ENCODE data around the gene DNAJB7. TPM values are rescaled to one million over a fixed set of nuclear protein-coding genes. Genes with fewer than 3 reads are reported as not detected.

DNAJB7 gene
- total and polyA plus RNA-seq, 2 experiments from 2014 or later = 0.63 TPM; not detected in 1

DNA sequence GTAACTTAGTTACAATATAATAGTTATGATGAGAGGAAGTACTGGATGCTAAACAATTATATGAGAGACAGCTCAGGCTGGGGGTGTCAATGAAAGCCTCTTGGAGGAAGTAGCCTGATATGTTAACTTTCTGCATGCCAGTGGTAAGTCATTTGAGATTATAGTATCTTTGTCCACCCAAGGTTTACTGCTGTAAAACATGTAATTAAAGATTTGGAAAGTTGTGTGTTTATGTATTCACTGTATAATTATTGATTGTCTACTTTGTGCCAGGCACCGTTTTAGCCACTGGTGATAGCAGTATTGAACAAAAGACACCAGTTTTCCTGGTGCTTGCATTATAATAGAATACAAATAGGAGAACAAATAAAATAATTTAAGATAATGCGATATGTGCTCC lies 624 bp upstream of the DNAJB7 start (continued):
- TF ChIP-seq ETS1 (IDR thresholded peaks at IDR 0.05) (no peak), EZH2phosphoT487 (IDR thresholded peaks at IDR 0.05; ENCODE audit: unreplicated experiment) (no peak), EZH2 (IDR thresholded peaks at IDR 0.05; ENCODE audit: low read depth, unreplicated experiment) (no peak)
- TF ChIP-seq, protein P1, sequence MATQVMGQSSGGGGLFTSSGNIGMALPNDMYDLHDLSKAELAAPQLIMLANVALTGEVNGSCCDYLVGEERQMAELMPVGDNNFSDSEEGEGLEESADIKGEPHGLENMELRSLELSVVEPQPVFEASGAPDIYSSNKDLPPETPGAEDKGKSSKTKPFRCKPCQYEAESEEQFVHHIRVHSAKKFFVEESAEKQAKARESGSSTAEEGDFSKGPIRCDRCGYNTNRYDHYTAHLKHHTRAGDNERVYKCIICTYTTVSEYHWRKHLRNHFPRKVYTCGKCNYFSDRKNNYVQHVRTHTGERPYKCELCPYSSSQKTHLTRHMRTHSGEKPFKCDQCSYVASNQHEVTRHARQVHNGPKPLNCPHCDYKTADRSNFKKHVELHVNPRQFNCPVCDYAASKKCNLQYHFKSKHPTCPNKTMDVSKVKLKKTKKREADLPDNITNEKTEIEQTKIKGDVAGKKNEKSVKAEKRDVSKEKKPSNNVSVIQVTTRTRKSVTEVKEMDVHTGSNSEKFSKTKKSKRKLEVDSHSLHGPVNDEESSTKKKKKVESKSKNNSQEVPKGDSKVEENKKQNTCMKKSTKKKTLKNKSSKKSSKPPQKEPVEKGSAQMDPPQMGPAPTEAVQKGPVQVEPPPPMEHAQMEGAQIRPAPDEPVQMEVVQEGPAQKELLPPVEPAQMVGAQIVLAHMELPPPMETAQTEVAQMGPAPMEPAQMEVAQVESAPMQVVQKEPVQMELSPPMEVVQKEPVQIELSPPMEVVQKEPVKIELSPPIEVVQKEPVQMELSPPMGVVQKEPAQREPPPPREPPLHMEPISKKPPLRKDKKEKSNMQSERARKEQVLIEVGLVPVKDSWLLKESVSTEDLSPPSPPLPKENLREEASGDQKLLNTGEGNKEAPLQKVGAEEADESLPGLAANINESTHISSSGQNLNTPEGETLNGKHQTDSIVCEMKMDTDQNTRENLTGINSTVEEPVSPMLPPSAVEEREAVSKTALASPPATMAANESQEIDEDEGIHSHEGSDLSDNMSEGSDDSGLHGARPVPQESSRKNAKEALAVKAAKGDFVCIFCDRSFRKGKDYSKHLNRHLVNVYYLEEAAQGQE (IDR thresholded peaks at IDR 0.05; ENCODE audit: unreplicated experiment) = no peak

DNA sequence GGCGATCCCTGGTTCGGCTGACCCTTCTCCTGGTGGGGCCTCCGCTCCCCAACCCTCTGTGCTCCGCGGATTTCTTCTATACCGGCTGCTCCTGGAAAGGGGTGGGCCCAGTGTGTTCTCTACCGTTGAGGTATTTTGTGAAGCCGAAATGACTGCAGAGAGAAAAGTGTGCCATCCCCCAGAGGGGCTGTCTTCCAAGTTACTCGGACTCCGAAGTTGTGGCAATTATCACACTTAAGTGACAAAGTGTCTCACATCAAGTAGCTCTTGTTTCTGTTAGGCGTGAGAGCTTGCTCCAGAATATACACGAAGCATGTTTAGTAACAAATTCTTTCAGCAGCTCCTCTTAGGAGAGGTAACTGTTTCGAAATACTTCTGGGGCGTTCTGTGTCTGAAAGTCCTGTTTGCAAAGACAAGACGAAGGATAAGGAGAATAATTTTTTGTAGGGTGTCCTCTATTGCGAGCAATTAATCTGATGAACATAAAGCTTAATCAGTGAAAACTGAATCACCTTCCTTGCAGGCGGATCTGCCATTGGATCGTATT lies 4.5 kb downstream of the DNAJB7 start:
- H3K4me1 ChIP-seq (ENCODE audit: insufficient read depth) = peaks cover 29% of the 10 kb centered on the region
- Mint-ChIP-seq H3K4me1 (peaks cover 20% of the 10 kb centered on the region; the same call in 2 of the 3 replicates), H3K36me3 (ENCODE audit: low read depth) (peaks cover 16% of the 10 kb centered on the region), H3K27me3 (ENCODE audit: insufficient read depth, low read depth, poor library complexity) (peaks cover 6% of the 10 kb centered on the region), H3K4me3 (peak overlapping the region; percentile 100), H3K9me3 (no peaks in the 10 kb centered on the region), H3K27ac (peak overlapping the region; percentile 100)
- peak overlapping the region; percentile 56; the same call in 1 of the 2 replicates for H2AFZ ChIP-seq
- DNase-seq (ENCODE audit: low spot score) (no peak), ATAC-seq (peak; percentile 22)
- H3F3A ChIP-seq (replicated peaks; ENCODE audit: low read depth) = no peaks in the 10 kb centered on the region; the same call in 1 of the 2 replicates
- H3K27ac ChIP-seq (ENCODE audit: low read depth) = peak overlapping the region; percentile 100
- H4K20me1 ChIP-seq (replicated peaks; ENCODE audit: insufficient read depth) = peaks cover 13% of the 10 kb centered on the region
- H3K27me3 ChIP-seq (ENCODE audit: insufficient read depth) = no peaks in the 10 kb centered on the region
- no peaks in the 10 kb centered on the region for H3K36me3 ChIP-seq (ENCODE audit: insufficient read depth)
- peak overlapping the region; percentile 92 for H3K4me3 ChIP-seq
- peaks cover 94% of the 10 kb centered on the region for H3K79me2 ChIP-seq (replicated peaks; ENCODE audit: insufficient read depth)
- peak overlapping the region; percentile 90 for H3K4me2 ChIP-seq
- no peaks in the 10 kb centered on the region for H3K9me2 ChIP-seq (ENCODE audit: insufficient read depth)
- no peak for TF ChIP-seq ZNF331 (CRISPR knock-in tag; IDR thresholded peaks at IDR 0.05; ENCODE audit: low read depth)
- TF ChIP-seq EZH2phosphoT487 (IDR thresholded peaks at IDR 0.05; ENCODE audit: unreplicated experiment) = no peak
- TF ChIP-seq ETS1 (IDR thresholded peaks at IDR 0.05) = no peak
- TF ChIP-seq ZNF462 (CRISPR knock-in tag; IDR thresholded peaks at IDR 0.05) = no peak
- no peak for TF ChIP-seq STAT1 (IDR thresholded peaks at IDR 0.05; ENCODE audit: unreplicated experiment)
- TF ChIP-seq, protein P2, sequence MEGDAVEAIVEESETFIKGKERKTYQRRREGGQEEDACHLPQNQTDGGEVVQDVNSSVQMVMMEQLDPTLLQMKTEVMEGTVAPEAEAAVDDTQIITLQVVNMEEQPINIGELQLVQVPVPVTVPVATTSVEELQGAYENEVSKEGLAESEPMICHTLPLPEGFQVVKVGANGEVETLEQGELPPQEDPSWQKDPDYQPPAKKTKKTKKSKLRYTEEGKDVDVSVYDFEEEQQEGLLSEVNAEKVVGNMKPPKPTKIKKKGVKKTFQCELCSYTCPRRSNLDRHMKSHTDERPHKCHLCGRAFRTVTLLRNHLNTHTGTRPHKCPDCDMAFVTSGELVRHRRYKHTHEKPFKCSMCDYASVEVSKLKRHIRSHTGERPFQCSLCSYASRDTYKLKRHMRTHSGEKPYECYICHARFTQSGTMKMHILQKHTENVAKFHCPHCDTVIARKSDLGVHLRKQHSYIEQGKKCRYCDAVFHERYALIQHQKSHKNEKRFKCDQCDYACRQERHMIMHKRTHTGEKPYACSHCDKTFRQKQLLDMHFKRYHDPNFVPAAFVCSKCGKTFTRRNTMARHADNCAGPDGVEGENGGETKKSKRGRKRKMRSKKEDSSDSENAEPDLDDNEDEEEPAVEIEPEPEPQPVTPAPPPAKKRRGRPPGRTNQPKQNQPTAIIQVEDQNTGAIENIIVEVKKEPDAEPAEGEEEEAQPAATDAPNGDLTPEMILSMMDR (conservative IDR thresholded peaks at IDR 0.05; ENCODE audit: low read depth in 2 of 2) = no peak
- no peak for TF ChIP-seq JUNB (IDR thresholded peaks at IDR 0.05; ENCODE audit: unreplicated experiment)
- TF ChIP-seq EZH2 (IDR thresholded peaks at IDR 0.05; ENCODE audit: low read depth, unreplicated experiment) = no peak
- no peak for TF ChIP-seq ZNF114 (CRISPR knock-in tag; IDR thresholded peaks at IDR 0.05)
